Suprapubic skin (tissue), 4 donors: ENCODE data around the gene TBC1D5.

Experiments
- POLR2A ChIP-seq, 2 donors: fragments of 450-650 bp; IDR thresholded peaks; one replicate each; pipeline ENCODE4 v1.6.1; 2017; ENCODE audit warnings: antibody characterized with exemption in 2 of 2, mild to moderate bottlenecking in 2 of 2, moderate library complexity in 2 of 2
- POLR2AphosphoS5 ChIP-seq, 3 donors: sonication (generic); formaldehyde crosslinking; IDR thresholded peaks; one replicate each; pipeline ENCODE4 v1.6.1; 2017; ENCODE audit warnings: antibody characterized with exemption in 3 of 3
- TF ChIP-seq, protein P1 (sequence below), 2 donors: fragments of 200-600 bp in 1 of 2; fragments of 450-650 bp in 1 of 2; sonication (generic) in 1 of 2; IDR thresholded peaks; one replicate each; pipeline ENCODE4 v1.5.1; 2016 to 2019; ENCODE audit warnings: antibody characterized with exemption in 2 of 2, mild to moderate bottlenecking in 1 of 2, moderate library complexity in 1 of 2

DNA sequence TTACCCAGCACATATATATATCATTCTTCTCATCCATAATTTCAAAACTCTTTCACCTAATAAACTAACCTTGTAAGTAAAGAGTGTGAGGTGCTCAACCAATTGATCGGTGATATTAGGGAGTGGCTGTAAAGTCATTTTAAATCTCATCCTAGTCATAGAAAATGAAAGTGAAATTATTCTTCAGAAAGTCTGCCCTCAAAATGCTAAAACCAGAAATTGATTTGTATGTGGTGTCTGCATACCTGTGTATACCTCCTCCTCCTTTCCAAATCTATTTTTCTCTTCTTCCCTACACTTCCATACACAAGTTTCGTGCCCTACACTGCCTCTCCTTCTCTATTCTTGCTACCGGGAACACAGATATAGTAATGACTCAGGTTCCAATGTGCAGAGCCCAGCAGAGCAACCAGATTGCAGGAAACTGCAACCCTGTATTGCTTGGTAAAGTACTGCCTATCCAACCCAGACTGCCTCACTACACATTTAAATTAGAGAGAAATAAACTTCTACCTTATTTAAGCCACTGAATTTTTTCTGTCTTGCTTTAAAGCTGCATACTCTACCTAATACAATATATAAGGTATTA is 7.4 kb upstream of the TBC1D5 start:
- TF ChIP-seq POLR2A (IDR thresholded peaks at IDR 0.05) (no peak), POLR2AphosphoS5 (IDR thresholded peaks at IDR 0.05) (no peak)
- TF ChIP-seq, protein P1, sequence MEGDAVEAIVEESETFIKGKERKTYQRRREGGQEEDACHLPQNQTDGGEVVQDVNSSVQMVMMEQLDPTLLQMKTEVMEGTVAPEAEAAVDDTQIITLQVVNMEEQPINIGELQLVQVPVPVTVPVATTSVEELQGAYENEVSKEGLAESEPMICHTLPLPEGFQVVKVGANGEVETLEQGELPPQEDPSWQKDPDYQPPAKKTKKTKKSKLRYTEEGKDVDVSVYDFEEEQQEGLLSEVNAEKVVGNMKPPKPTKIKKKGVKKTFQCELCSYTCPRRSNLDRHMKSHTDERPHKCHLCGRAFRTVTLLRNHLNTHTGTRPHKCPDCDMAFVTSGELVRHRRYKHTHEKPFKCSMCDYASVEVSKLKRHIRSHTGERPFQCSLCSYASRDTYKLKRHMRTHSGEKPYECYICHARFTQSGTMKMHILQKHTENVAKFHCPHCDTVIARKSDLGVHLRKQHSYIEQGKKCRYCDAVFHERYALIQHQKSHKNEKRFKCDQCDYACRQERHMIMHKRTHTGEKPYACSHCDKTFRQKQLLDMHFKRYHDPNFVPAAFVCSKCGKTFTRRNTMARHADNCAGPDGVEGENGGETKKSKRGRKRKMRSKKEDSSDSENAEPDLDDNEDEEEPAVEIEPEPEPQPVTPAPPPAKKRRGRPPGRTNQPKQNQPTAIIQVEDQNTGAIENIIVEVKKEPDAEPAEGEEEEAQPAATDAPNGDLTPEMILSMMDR (IDR thresholded peaks at IDR 0.05) = no peak
